Activated T-cell treated with anti-CD3 and anti-CD28 coated beads, Interleukin-2, amount 50 U/mL, for 4 hours (primary cell): ENCODE results near the gene IL17RE. TPM values are rescaled to one million over a fixed set of nuclear protein-coding genes. Genes with fewer than 3 reads are reported as not detected.

Experiments
- ATAC-seq, 2 donors: fragments of 200-7000 bp; cut with Tn5 transposase; one replicate each; pipeline ENCODE4 v1.10.0; 2021
- DNase-seq: peaks from one replicate; pipeline ENCODE4 v3.0.0-alpha.2; 2020
- H3K27me3 Mint-ChIP-seq: one replicate; pipeline ENCODE4 v1.8.0; 2021; ENCODE audit warnings: low read depth, mixed read lengths
- H3K36me3 Mint-ChIP-seq: one replicate; pipeline ENCODE4 v1.8.0; 2022; ENCODE audit warnings: mixed read lengths; ENCODE audit not compliant: insufficient read depth
- H3K4me1 Mint-ChIP-seq: one replicate; pipeline ENCODE4 v1.8.0; 2021; ENCODE audit warnings: low read depth, mixed read lengths
- H3K4me3 Mint-ChIP-seq: one replicate; pipeline ENCODE4 v1.8.0; 2021; ENCODE audit warnings: mild to moderate bottlenecking, moderate library complexity, mixed read lengths
- H3K9me3 Mint-ChIP-seq: one replicate; pipeline ENCODE4 v1.8.0; 2021; ENCODE audit warnings: mixed read lengths
- total RNA-seq, 3 donors: library from RNA; stranded (reverse); gene quantifications; one replicate each; pipeline ENCODE4 v1.2.1, GENCODE V29; 2021

Gene IL17RE
- total RNA-seq, 3 donors from 2014 or later: 0.47 to 0.73 (median 0.61) TPM

DNA sequence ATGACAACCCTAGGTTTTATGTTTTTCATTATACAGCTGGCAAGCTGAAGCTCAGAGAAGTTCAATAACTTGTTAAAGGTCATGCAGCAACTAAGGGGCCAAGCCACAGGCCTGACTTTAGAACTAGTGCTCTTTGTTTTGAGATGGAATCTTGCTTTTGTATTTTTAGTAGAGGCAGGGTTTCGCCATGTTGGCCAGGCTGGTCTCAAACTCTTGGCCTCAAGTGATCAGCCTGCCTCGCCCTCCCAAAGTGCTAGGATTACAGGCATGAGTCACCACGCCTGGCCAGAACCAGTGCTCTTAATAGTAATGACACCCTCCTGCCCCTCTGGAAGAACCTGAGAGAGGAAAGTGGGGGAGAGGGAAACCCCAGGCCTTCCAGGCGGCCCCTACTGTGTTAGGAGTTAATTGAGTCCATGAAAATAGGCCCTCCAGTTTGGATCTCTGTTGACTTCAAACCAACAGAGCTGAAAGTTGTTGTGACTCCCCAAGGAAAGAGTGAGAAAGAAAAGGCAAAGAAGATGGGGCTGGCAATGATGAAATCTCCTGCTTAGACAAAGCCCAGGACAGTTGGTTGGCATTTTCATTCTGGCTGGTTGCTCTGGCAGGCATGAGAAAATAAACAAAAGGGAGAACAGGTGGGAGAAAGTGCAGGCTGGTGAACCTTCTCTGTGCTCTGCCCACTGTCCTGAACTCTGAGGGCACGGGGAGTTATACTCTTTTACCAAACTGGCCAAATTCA is 53.1 kb downstream of the IL17RE start:
- ATAC-seq: no peak
- no peaks in the 10 kb centered on the region for H3K27me3 Mint-ChIP-seq
- peaks cover 13% of the 10 kb centered on the region for H3K4me1 Mint-ChIP-seq
- H3K9me3 Mint-ChIP-seq: no peaks in the 10 kb centered on the region
- H3K4me3 Mint-ChIP-seq: no peak overlapping the region
- no peak for DNase-seq
- H3K36me3 Mint-ChIP-seq: peaks cover 3% of the 10 kb centered on the region

DNA sequence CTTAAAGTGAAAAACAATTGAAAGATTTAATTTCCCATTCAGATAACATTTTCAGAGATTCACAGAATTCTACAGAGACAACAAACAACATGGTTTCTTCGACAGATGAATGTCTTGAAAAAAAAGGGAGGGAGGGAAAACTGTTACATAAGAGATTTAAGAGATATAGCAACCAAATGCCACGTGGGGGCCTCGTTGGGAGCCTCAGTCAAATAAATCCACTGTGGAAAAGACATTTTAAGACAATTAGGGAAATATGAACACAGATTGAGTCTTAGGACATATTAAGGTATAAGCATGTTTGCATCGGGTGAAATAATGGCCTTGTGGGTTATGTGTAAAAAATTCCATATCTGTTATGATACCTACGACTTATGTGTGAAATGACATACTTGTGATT is 54.6 kb downstream of the IL17RE start:
- H3K27me3 Mint-ChIP-seq: no peaks in the 10 kb centered on the region
- ATAC-seq (no peak), DNase-seq (no peak)
- peaks cover 3% of the 10 kb centered on the region for H3K4me1 Mint-ChIP-seq
- H3K4me3 Mint-ChIP-seq: no peak overlapping the region
- no peaks in the 10 kb centered on the region for H3K9me3 Mint-ChIP-seq
- peaks cover 3% of the 10 kb centered on the region for H3K36me3 Mint-ChIP-seq

DNA sequence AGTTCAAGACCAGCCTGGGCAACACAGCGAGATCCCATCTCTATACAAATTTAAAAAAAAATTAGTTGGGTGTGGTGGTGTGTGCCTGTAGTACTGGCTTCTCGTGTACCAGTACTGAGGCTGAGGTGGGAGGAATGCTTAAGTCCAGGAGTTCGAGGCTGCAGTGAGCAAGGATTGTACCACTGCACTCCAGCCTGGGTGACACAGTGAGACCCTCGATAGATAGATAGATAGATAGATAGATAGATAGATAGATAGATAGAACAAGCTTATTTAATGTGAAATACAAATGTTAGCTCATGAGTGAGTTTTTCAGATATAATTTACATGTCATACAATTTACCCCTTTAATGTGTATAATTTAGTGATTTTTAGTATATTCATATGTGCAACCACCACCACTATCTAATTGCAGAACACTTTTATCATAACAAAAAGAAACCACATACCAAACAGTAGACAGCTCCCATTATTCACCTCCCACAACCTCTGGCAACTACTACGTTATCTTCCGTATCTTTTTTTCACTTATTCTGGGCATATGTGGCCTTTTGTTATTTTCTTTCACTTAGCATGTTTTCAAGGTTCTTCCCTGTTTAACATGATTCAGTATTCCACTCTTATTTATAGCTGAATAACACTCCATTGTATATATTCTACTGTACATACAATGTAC is 62.7 kb downstream of the IL17RE start:
- H3K36me3 Mint-ChIP-seq: peaks cover 38% of the 10 kb centered on the region
- H3K9me3 Mint-ChIP-seq: no peaks in the 10 kb centered on the region
- no peak for ATAC-seq

More for the DNA sequence above, 62.7 kb downstream of the IL17RE start:
- no peak for DNase-seq
- Mint-ChIP-seq H3K27me3 (no peaks in the 10 kb centered on the region), H3K4me1 (no peaks in the 10 kb centered on the region), H3K4me3 (no peak overlapping the region)

Other genes with a start within 250 kb of the IL17RE start
- gene CPNE9, start 199.0 kb upstream of the IL17RE start, total RNA-seq: under 1 TPM in 1 of 3 donors, not detected in 2; 0.19 TPM
- gene BRPF1, start 171.1 kb upstream of the IL17RE start, total RNA-seq: 10 to 100 TPM; 56.9 to 59.9 (median 59.8) TPM
- gene OGG1, start 152.9 kb upstream of the IL17RE start, total RNA-seq: 10 to 100 TPM; 25.2 to 30.5 (median 28.8) TPM
- gene CAMK1, start 132.9 kb upstream of the IL17RE start, total RNA-seq: 10 to 100 TPM; 15.3 to 20.7 (median 15.7) TPM
- 10 to 100 TPM; 39.3 to 42.0 (median 40.2) TPM for gene TADA3, start 110.4 kb upstream of the IL17RE start, total RNA-seq
- gene ARPC4, start 109.8 kb upstream of the IL17RE start, total RNA-seq: 100 to 1,000 TPM; 257 to 268 (median 264) TPM
- 10 to 100 TPM in 2 of 3 donors, 1 to 10 TPM in 1; 9.2 to 13.5 (median 11.1) TPM for gene TTLL3, start 92.6 kb upstream of the IL17RE start, total RNA-seq
- 10 to 100 TPM; 56.5 to 70.3 (median 69.0) TPM for gene RPUSD3, start 58.8 kb upstream of the IL17RE start, total RNA-seq
- gene CIDEC, start 22.6 kb upstream of the IL17RE start, total RNA-seq: not detected
- 10 to 100 TPM; 39.2 to 42.3 (median 41.2) TPM for gene JAGN1, start 12.2 kb upstream of the IL17RE start, total RNA-seq
- gene IL17RC, start 14.2 kb downstream of the IL17RE start, total RNA-seq: under 1 TPM; 0.27 to 0.53 (median 0.40) TPM
- gene CRELD1, start 31.0 kb downstream of the IL17RE start, total RNA-seq: 10 to 100 TPM; 11.0 to 15.6 (median 13.0) TPM
- gene PRRT3, start 49.6 kb downstream of the IL17RE start, total RNA-seq: 1 to 10 TPM; 6.7 to 7.6 (median 7.5) TPM
- 10 to 100 TPM; 47.1 to 58.8 (median 47.7) TPM for gene EMC3, start 84.0 kb downstream of the IL17RE start, total RNA-seq
- gene FANCD2, start 123.6 kb downstream of the IL17RE start, total RNA-seq: 10 to 100 TPM; 33.8 to 34.8 (median 34.5) TPM
- gene FANCD2OS, start 205.4 kb downstream of the IL17RE start, total RNA-seq: not detected
- gene BRK1, start 212.8 kb downstream of the IL17RE start, total RNA-seq: 100 to 1,000 TPM in 1 of 3 donors, 10 to 100 TPM in 2; 93.5 to 104 (median 96.6) TPM
- 10 to 100 TPM; 29.6 to 32.7 (median 30.4) TPM for gene VHL, start 238.9 kb downstream of the IL17RE start, total RNA-seq